HepG2 (cell line): ENCODE measurements around the gene ADI1. TPM values are rescaled to one million over a fixed set of nuclear protein-coding genes. Genes with fewer than 3 reads are reported as not detected.

Experiments
- CHD4 ChIP-seq: fragments of 200-600 bp; sonication (generic); IDR thresholded peaks from 2 replicates; pipeline ENCODE4 v1.7.0; 2017; ENCODE audit warnings: mild to moderate bottlenecking, low read length, borderline replicate concordance
- FLYWCH1 ChIP-seq: sonication (generic); formaldehyde crosslinking; IDR thresholded peaks from 2 replicates; pipeline ENCODE4 v1.8.1; 2023; ENCODE audit warnings: mild to moderate bottlenecking, missing genetic modification reagents
- FOXK1 ChIP-seq: sonication (generic); formaldehyde crosslinking; IDR thresholded peaks from 2 replicates; pipeline ENCODE4 v1.4.0; 2020; ENCODE audit warnings: low read depth, missing genetic modification reagents, borderline replicate concordance
- KLF13 ChIP-seq: sonication (generic); formaldehyde crosslinking; IDR thresholded peaks from 2 replicates; pipeline ENCODE4 v1.4.0; 2020; ENCODE audit warnings: mild to moderate bottlenecking, missing genetic modification reagents
- NFIB ChIP-seq: sonication (generic); formaldehyde crosslinking; IDR thresholded peaks from 2 replicates; pipeline ENCODE4 v1.9.0; 2021; ENCODE audit warnings: missing genetic modification reagents, mild to moderate bottlenecking, borderline replicate concordance
- NFKBIZ ChIP-seq: IDR thresholded peaks from 2 replicates; pipeline ENCODE4 v1.6.1; 2018; ENCODE audit warnings: missing genetic modification reagents, missing compliant biosample characterization
- NFRKB ChIP-seq: fragments of 450-650 bp; IDR thresholded peaks from 2 replicates; pipeline ENCODE4 v1.6.1; 2017
- NKX3-1 ChIP-seq: sonication (generic); formaldehyde crosslinking; IDR thresholded peaks from 2 replicates; pipeline ENCODE4 v1.5.0; 2020; ENCODE audit warnings: missing genetic modification reagents
- RARG ChIP-seq: sonication (generic); formaldehyde crosslinking; IDR thresholded peaks from 2 replicates; pipeline ENCODE4 v1.4.0; 2020; ENCODE audit warnings: low read depth, mild to moderate bottlenecking, missing genetic modification reagents
- REL ChIP-seq: sonication (generic); formaldehyde crosslinking; conservative IDR thresholded peaks from 2 replicates; pipeline ENCODE4 v1.8.0; 2022; ENCODE audit warnings: mild to moderate bottlenecking, missing genetic modification reagents, moderate library complexity
- ZBTB40 ChIP-seq, 2 experiments: fragments of 450-650 bp in 1 of 2; sonication (generic) in 1 of 2; formaldehyde crosslinking in 1 of 2; IDR thresholded peaks; 2 replicates each; pipeline versions ENCODE4 v1.6.1 to v1.8.0; 2016 to 2022; ENCODE audit warnings: antibody characterized with exemption in 1 of 2, mild to moderate bottlenecking in 1 of 2, missing genetic modification reagents in 1 of 2
- ZNF552 ChIP-seq: sonication (generic); formaldehyde crosslinking; IDR thresholded peaks from 2 replicates; pipeline ENCODE4 v1.9.0; 2022; ENCODE audit warnings: missing genetic modification reagents, mild to moderate bottlenecking, borderline replicate concordance
- ZNF597 ChIP-seq: sonication (generic); formaldehyde crosslinking; IDR thresholded peaks from 2 replicates; pipeline ENCODE4 v1.5.0; 2020; ENCODE audit warnings: missing genetic modification reagents
- ZNF891 ChIP-seq: sonication (generic); formaldehyde crosslinking; IDR thresholded peaks from 2 replicates; pipeline ENCODE4 v1.5.0; 2020; ENCODE audit warnings: mild to moderate bottlenecking, missing genetic modification reagents
- polyA plus RNA-seq, 8 experiments: library from polyadenylated mRNA; depleted of rRNA in 3 of 8; stranded (reverse) in 7 of 8; unstranded in 1 of 8; fragments of >200 nt; fragmentation: Illumina TruSeq in 4 of 8; extraction: Trizol in 4 of 8; gene quantifications; 2 replicates each; pipeline versions ENCODE4 v1.2.1 to v1.2.3, GENCODE V29; 2011 to 2016; ENCODE audit warnings: low read depth in 4 of 8, missing spikeins in 1 of 8, mixed read lengths in 1 of 8; ENCODE audit not compliant: insufficient read depth in 1 of 8
- total RNA-seq, 5 experiments: library from RNA; depleted of rRNA; stranded (reverse); fragments of >200 nt; fragmentation: Illumina TruSeq; extraction: Trizol; gene quantifications; 2 replicates each; pipeline ENCODE4 v1.2.3, GENCODE V29; 2016; ENCODE audit warnings: low read depth in 1 of 5
- TF ChIP-seq, protein P1 (sequence below): sonication (generic); formaldehyde crosslinking; IDR thresholded peaks from 2 replicates; pipeline ENCODE4 v1.4.0; 2020; ENCODE audit warnings: missing genetic modification reagents
- TF ChIP-seq, protein P2 (sequence below): sonication (generic); formaldehyde crosslinking; IDR thresholded peaks from 2 replicates; pipeline ENCODE4 v1.5.1; 2020; ENCODE audit warnings: missing genetic modification reagents, mild to moderate bottlenecking, borderline replicate concordance

The ADI1 gene
- total and polyA plus RNA-seq, 2 of the 13 experiments (the other 11 are each of a cell fraction or from before 2014, with no cell fraction given): 28.7 to 123 TPM

DNA sequence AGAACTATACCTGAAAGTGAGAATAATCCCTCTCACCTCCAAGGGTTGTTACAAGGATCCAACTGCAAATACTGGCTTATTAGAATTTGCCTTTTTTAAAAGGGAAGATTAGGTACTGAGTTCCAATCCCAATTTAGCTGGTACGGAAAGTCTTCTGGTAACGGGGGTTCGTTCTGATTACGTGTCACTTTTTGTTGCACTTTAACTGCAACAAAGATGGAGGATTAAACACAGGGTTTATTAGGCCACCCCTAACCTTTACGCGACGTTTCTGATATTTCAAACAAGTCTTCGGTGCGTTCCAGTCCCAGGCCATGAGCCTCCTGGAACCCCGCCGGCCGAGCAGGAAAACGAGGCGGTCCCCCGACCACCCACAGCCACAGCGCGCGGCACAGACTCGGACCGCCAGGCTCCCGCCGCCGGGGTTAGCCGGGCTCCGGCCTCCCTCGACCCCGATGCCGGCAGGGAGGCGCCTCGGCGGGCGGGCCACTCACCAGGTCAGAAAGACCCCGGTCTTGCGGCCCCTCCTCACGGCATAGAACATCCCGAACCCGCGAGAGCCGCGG, 38.4 kb upstream of the ADI1 start (continued):
- TF ChIP-seq RARG (CRISPR knock-in tag): 0 out of 2 replicates have a peak, but pooled peaks have one; percentile 33
- TF ChIP-seq, protein P1, sequence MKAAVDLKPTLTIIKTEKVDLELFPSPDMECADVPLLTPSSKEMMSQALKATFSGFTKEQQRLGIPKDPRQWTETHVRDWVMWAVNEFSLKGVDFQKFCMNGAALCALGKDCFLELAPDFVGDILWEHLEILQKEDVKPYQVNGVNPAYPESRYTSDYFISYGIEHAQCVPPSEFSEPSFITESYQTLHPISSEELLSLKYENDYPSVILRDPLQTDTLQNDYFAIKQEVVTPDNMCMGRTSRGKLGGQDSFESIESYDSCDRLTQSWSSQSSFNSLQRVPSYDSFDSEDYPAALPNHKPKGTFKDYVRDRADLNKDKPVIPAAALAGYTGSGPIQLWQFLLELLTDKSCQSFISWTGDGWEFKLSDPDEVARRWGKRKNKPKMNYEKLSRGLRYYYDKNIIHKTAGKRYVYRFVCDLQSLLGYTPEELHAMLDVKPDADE: no peak
- no peak for TF ChIP-seq FLYWCH1 (CRISPR knock-in tag)
- 0 out of 2 replicates have a peak, but pooled peaks have one; percentile 26 for TF ChIP-seq ZNF552 (CRISPR knock-in tag)
- 0 out of 2 replicates have a peak, but pooled peaks have one; percentile 26 for TF ChIP-seq NKX3-1 (CRISPR knock-in tag)
- TF ChIP-seq ZNF597: 0 out of 2 replicates have a peak, but pooled peaks have one; percentile 18
- TF ChIP-seq, protein P2, sequence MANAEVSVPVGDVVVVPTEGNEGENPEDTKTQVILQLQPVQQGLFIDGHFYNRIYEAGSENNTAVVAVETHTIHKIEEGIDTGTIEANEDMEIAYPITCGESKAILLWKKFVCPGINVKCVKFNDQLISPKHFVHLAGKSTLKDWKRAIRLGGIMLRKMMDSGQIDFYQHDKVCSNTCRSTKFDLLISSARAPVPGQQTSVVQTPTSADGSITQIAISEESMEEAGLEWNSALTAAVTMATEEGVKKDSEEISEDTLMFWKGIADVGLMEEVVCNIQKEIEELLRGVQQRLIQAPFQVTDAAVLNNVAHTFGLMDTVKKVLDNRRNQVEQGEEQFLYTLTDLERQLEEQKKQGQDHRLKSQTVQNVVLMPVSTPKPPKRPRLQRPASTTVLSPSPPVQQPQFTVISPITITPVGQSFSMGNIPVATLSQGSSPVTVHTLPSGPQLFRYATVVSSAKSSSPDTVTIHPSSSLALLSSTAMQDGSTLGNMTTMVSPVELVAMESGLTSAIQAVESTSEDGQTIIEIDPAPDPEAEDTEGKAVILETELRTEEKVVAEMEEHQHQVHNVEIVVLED (CRISPR knock-in tag): no peak
- no peak for TF ChIP-seq CHD4
- peak; percentile 66; the same call in 1 of the 2 replicates for TF ChIP-seq KLF13
- no peak for TF ChIP-seq ZBTB40 (IDR thresholded peaks at IDR 0.05)
- TF ChIP-seq ZBTB40 (CRISPR knock-in tag; IDR thresholded peaks at IDR 0.05): no peak
- TF ChIP-seq ZNF891 (CRISPR knock-in tag): 0 out of 2 replicates have a peak, but pooled peaks have one; percentile 10
- no peak for TF ChIP-seq NFRKB
- no peak for TF ChIP-seq NFIB (CRISPR knock-in tag)
- TF ChIP-seq NFKBIZ: no peak
- no peak for TF ChIP-seq REL (CRISPR knock-in tag)
- no peak for TF ChIP-seq FOXK1 (CRISPR knock-in tag)
